HFFc6 (cell line): ENCODE data around the gene UMPS. TPM values are rescaled to one million over a fixed set of nuclear protein-coding genes. Genes with fewer than 3 reads are reported as not detected.

Source experiments
- DNase-seq: peaks from one replicate; pipeline ENCODE4 v3.0.0-alpha.2; 2018
- H3K27ac Mint-ChIP-seq: 2 replicates; pipeline ENCODE4 v1.8.0; 2020; ENCODE audit warnings: mild to moderate bottlenecking, mixed read lengths
- H3K27me3 Mint-ChIP-seq: 2 replicates; pipeline ENCODE4 v1.8.0; 2021; ENCODE audit warnings: mild to moderate bottlenecking, moderate library complexity, mixed read lengths; ENCODE audit not compliant: insufficient read depth
- H3K36me3 Mint-ChIP-seq: 2 replicates; pipeline ENCODE4 v1.8.0; 2021; ENCODE audit warnings: low read depth, mixed read lengths
- H3K4me1 Mint-ChIP-seq: 2 replicates; pipeline ENCODE4 v1.8.0; 2020; ENCODE audit warnings: low read depth, mixed read lengths
- H3K4me3 Mint-ChIP-seq: 2 replicates; pipeline ENCODE4 v1.8.0; 2020; ENCODE audit warnings: mild to moderate bottlenecking, moderate library complexity, mixed read lengths
- H3K9me3 Mint-ChIP-seq: 2 replicates; pipeline ENCODE4 v1.8.0; 2020; ENCODE audit warnings: mild to moderate bottlenecking, mixed read lengths
- CTCF ChIP-seq: fragments of 200-600 bp; sonication (generic); IDR thresholded peaks from 2 replicates; pipeline ENCODE4 v1.5.0; 2021; ENCODE audit warnings: antibody characterized with exemption, mild to moderate bottlenecking
- total RNA-seq, 6 experiments: library from RNA; stranded (reverse); fragmentation: NEBNext Ultra II Directional; extraction: Animal tissue kit (Norgen Biotek cat#: 25700); gene quantifications; 2 replicates in 1 of 6; 3 replicates in 5 of 6; pipeline ENCODE4 v1.2.3, GENCODE V29; 2021

Gene UMPS
- total RNA-seq, 6 experiments from 2014 or later, result 25.2 to 39.6 (median 28.4) TPM

- no peak for DNase-seq
- no peaks in the 10 kb centered on the region; the same call in 1 of the 2 replicates for H3K27me3 Mint-ChIP-seq
- H3K36me3 Mint-ChIP-seq, result peaks cover 23% of the 10 kb centered on the region
- H3K27ac Mint-ChIP-seq, result no peak overlapping the region
- peaks cover 31% of the 10 kb centered on the region for H3K4me1 Mint-ChIP-seq
- H3K4me3 Mint-ChIP-seq, result no peak overlapping the region
- no peaks in the 10 kb centered on the region for H3K9me3 Mint-ChIP-seq
- TF ChIP-seq CTCF, result 0 out of 2 replicates have a peak, but pooled peaks have one; percentile 1
Measured at GRCh38 chr3:124768812-124769211, 38.6 kb downstream of the UMPS start.

- Mint-ChIP-seq H3K27ac (no peak overlapping the region), H3K36me3 (peaks cover 19% of the 10 kb centered on the region), H3K4me1 (peaks cover 37% of the 10 kb centered on the region), H3K4me3 (no peak overlapping the region), H3K27me3 (no peaks in the 10 kb centered on the region; the same call in 1 of the 2 replicates), H3K9me3 (no peaks in the 10 kb centered on the region)
- no peak for TF ChIP-seq CTCF
- no peak for DNase-seq
Measured at GRCh38 chr3:124769462-124769861, 39.2 kb downstream of the UMPS start.

GRCh38 chr3:124770336-124771082, 40.3 kb downstream of the UMPS start:
- no peak for DNase-seq
- H3K4me3 Mint-ChIP-seq, result no peak overlapping the region
- H3K27ac Mint-ChIP-seq, result no peak overlapping the region
- H3K9me3 Mint-ChIP-seq, result no peaks in the 10 kb centered on the region
- peaks cover 48% of the 10 kb centered on the region for H3K4me1 Mint-ChIP-seq
- H3K36me3 Mint-ChIP-seq, result peaks cover 27% of the 10 kb centered on the region
- H3K27me3 Mint-ChIP-seq, result no peaks in the 10 kb centered on the region; the same call in 1 of the 2 replicates
- TF ChIP-seq CTCF, result no peak

- Mint-ChIP-seq H3K4me3 (no peak overlapping the region), H3K27me3 (no peaks in the 10 kb centered on the region; the same call in 1 of the 2 replicates), H3K9me3 (no peaks in the 10 kb centered on the region), H3K36me3 (peaks cover 22% of the 10 kb centered on the region), H3K27ac (peak overlapping the region; percentile 64), H3K4me1 (peaks cover 49% of the 10 kb centered on the region)
- TF ChIP-seq CTCF, result no peak
- DNase-seq, result no peak
Measured at GRCh38 chr3:124771083-124771445, 40.8 kb downstream of the UMPS start.

- peaks cover 55% of the 10 kb centered on the region for H3K4me1 Mint-ChIP-seq
- peak; percentile 76 for DNase-seq
- H3K27ac Mint-ChIP-seq, result peak overlapping the region; percentile 84
Measured at GRCh38 chr3:124772081-124772831, 42.0 kb downstream of the UMPS start.

More at GRCh38 chr3:124772081-124772831, 42.0 kb downstream of the UMPS start:
- no peaks in the 10 kb centered on the region for H3K27me3 Mint-ChIP-seq
- TF ChIP-seq CTCF, result no peak
- H3K4me3 Mint-ChIP-seq, result peak overlapping the region; percentile 69
- peaks cover 22% of the 10 kb centered on the region for H3K36me3 Mint-ChIP-seq
- no peaks in the 10 kb centered on the region for H3K9me3 Mint-ChIP-seq
